K562 (cell line): ENCODE results near the gene STON2. TPM values are rescaled to one million over a fixed set of nuclear protein-coding genes. Genes with fewer than 3 reads are reported as not detected.

Source experiments
- ATAC-seq: fragments of 200-7000 bp; cut with Tn5 transposase; 3 replicates; pipeline ENCODE4 v1.9.1; 2020; ENCODE audit warnings: moderate library complexity
- BruUV-seq: library from RNA; stranded (reverse); fragments of 400-500 nt; replicated peaks from 2 replicates; lab custom pipeline; 2021; lab: Mats Ljungman, UMichigan
- CTCF ChIA-PET: fragments of 300-600 bp; formaldehyde crosslinking; extraction: SDS; loops from one replicate; lab custom pipeline; 2021; ENCODE audit warnings: low intra/inter-chr PET ratio; lab: Yijun Ruan, JAX
- POLR2A ChIA-PET: fragments of 300-600, 350-650 bp; sonication (Branson Sonifier 250); formaldehyde crosslinking; extraction: SDS; loops from one replicate; lab custom pipeline; 2021; ENCODE audit warnings: antibody characterized with exemption, inconsistent platforms; lab: Yijun Ruan, JAX
- DNase-seq, 4 experiments: peaks; one replicate each; pipeline versions ENCODE4 v3.0.0 to v3.0.0-alpha.2; 2011 to 2018; ENCODE audit warnings: low spot score in 3 of 4, mixed read lengths in 3 of 4; ENCODE audit errors: extremely low read depth in 1 of 4
- FAIRE-seq: peaks from 2 replicates; lab custom pipeline; 2011; peaks lifted over from hg19 to GRCh38; lab: Jason Lieb, UNC
- H2AFZ ChIP-seq: 2 replicates; pipeline ENCODE4 v1.6.0; 2011; ENCODE audit warnings: low read depth, low read length, control low read depth, inconsistent platforms
- H3K27ac ChIP-seq: fragments of 200-600 bp; 3 replicates; pipeline ENCODE4 v1.8.0; 2011; ENCODE audit warnings: low read depth, mild to moderate bottlenecking, control low read depth, inconsistent platforms, low read length, moderate library complexity, mixed read lengths; ENCODE audit errors: extremely low read depth
- H3K27me3 ChIP-seq, 2 experiments: fragments of 300-600 bp in 1 of 2; 2 replicates in 1 of 2; 3 replicates in 1 of 2; pipeline versions ENCODE4 v1.6.0 to v1.8.0; 2011; ENCODE audit warnings: inconsistent platforms in 2 of 2, low read length in 2 of 2, mild to moderate bottlenecking in 1 of 2, mixed read lengths in 1 of 2, moderate library complexity in 1 of 2; ENCODE audit not compliant: control insufficient read depth in 2 of 2, insufficient read depth in 2 of 2
- H3K36me3 ChIP-seq: fragments of 300-600 bp; 3 replicates; pipeline ENCODE4 v1.8.0; 2011; ENCODE audit warnings: mild to moderate bottlenecking, low read length, inconsistent platforms; ENCODE audit not compliant: control insufficient read depth, insufficient read depth
- H3K4me1 ChIP-seq, 2 experiments: fragments of 200-600 bp in 1 of 2; replicated peaks in 1 of 2; 2 replicates in 1 of 2; 3 replicates in 1 of 2; pipeline versions ENCODE4 v1.5.1 to v1.8.0; 2011; ENCODE audit warnings: inconsistent platforms in 2 of 2, low read length in 2 of 2, mild to moderate bottlenecking in 1 of 2, mixed read lengths in 1 of 2, moderate library complexity in 1 of 2; ENCODE audit not compliant: control insufficient read depth in 2 of 2, insufficient read depth in 2 of 2
- H3K4me2 ChIP-seq: 2 replicates; pipeline ENCODE4 v1.6.1; 2011; ENCODE audit warnings: low read length, control low read depth, inconsistent platforms, mixed read lengths; ENCODE audit not compliant: insufficient read depth
- H3K4me3 ChIP-seq: fragments of 200-600 bp; sonication (generic), shearing (Covaris generic); 2 replicates; pipeline ENCODE4 v1.5.1; 2016; ENCODE audit warnings: control low read depth, inconsistent platforms
- H3K79me2 ChIP-seq: fragments of 200-600 bp; 3 replicates; pipeline ENCODE4 v1.8.0; 2011; ENCODE audit warnings: low read length, inconsistent platforms; ENCODE audit not compliant: control insufficient read depth, insufficient read depth
- H3K9ac ChIP-seq, 2 experiments: 2 replicates each; pipeline versions ENCODE4 v1.6.0 to v1.6.1; 2011; ENCODE audit warnings: low read depth in 2 of 2, low read length in 2 of 2, control low read depth in 1 of 2, inconsistent platforms in 1 of 2, mild to moderate bottlenecking in 1 of 2, mixed read lengths in 1 of 2; ENCODE audit not compliant: insufficient read depth in 1 of 2
- H3K9me1 ChIP-seq: one replicate; pipeline ENCODE4 v1.6.0; 2011; ENCODE audit warnings: inconsistent platforms, mild to moderate bottlenecking, low read length, moderate library complexity; ENCODE audit not compliant: control insufficient read depth, insufficient read depth
- H3K9me3 ChIP-seq: replicated peaks from 2 replicates; pipeline ENCODE4 v1.5.1; 2011; ENCODE audit warnings: low read depth, low read length, inconsistent platforms; ENCODE audit not compliant: control insufficient read depth, insufficient read depth
- H4K20me1 ChIP-seq: replicated peaks from 2 replicates; pipeline ENCODE4 v1.6.1; 2011; ENCODE audit warnings: low read length, inconsistent platforms, mixed read lengths; ENCODE audit not compliant: control insufficient read depth, insufficient read depth
- CBFB ChIP-seq: sonication (generic); formaldehyde crosslinking; IDR thresholded peaks from 2 replicates; pipeline ENCODE4 v1.4.0; 2020; ENCODE audit warnings: mild to moderate bottlenecking, missing genetic modification reagents
- CSDE1 ChIP-seq, 2 experiments: fragments of 450-650 bp; IDR thresholded peaks; 2 replicates each; pipeline ENCODE4 v1.6.1; 2016; ENCODE audit warnings: mild to moderate bottlenecking in 1 of 2
- NR2C2 ChIP-seq, 2 experiments: fragments of 200-800 bp in 1 of 2; sonication (Bioruptor generic) in 1 of 2; sonication (generic) in 1 of 2; formaldehyde crosslinking in 1 of 2; IDR thresholded peaks; 2 replicates each; pipeline versions ENCODE4 v1.6.1 to v1.8.0; 2016 to 2022; ENCODE audit warnings: mild to moderate bottlenecking in 1 of 2, missing compliant biosample characterization in 1 of 2, missing genetic modification characterization in 1 of 2, missing genetic modification reagents in 1 of 2
- PBX2 ChIP-seq, 2 experiments: IDR thresholded peaks in 1 of 2; conservative IDR thresholded peaks in 1 of 2; 2 replicates each; pipeline ENCODE4 v1.6.1; 2016; ENCODE audit warnings: low read depth in 2 of 2, mild to moderate bottlenecking in 1 of 2, missing compliant biosample characterization in 1 of 2, missing genetic modification characterization in 1 of 2, moderate library complexity in 1 of 2
- SNAPC5 ChIP-seq: fragments of 250-450 bp; sonication (Bioruptor Pico); IDR thresholded peaks from 2 replicates; pipeline ENCODE4 v1.8.0; 2021; ENCODE audit warnings: moderate library complexity, mild to moderate bottlenecking, inconsistent platforms
- ZNF512 ChIP-seq: IDR thresholded peaks from 2 replicates; pipeline ENCODE4 v1.6.1; 2016; ENCODE audit warnings: missing genetic modification characterization, missing compliant biosample characterization
- ZNF609 ChIP-seq: sonication (generic); formaldehyde crosslinking; IDR thresholded peaks from 2 replicates; pipeline ENCODE4 v1.8.1; 2023; ENCODE audit warnings: missing genetic modification reagents, mild to moderate bottlenecking, borderline replicate concordance
- ZNF77 ChIP-seq: fragments of 250-450 bp; sonication (Bioruptor Pico); IDR thresholded peaks from 2 replicates; pipeline ENCODE4 v1.5.0; 2020
- WGBS: fragments of 100-300 bp; shearing (Covaris generic); methylation state at CpG from one replicate; pipeline ENCODE4 v1.1.6; 2016; ENCODE audit warnings: low coverage, mixed read lengths; ENCODE audit not compliant: insufficient coverage; ENCODE audit errors: missing lambda C conversion rate; 5-methylcytosine and 5-hydroxymethylcytosine counted together
- in situ Hi-C: fragments of 300-500 bp; cut with MboI; formaldehyde crosslinking; loops from 4 replicates; pipeline ENCODE4 v1.15.0; 2018; ENCODE audit warnings: inconsistent platforms, mixed read lengths
- intact Hi-C: fragments of 100-400 bp; cut with micrococcal nuclease; formaldehyde crosslinking; loops from 2 replicates; pipeline ENCODE4 v1.14.2; 2022
- polyA plus RNA-seq, 8 experiments: library from polyadenylated mRNA; depleted of rRNA in 4 of 8; stranded (reverse) in 5 of 8; unstranded in 3 of 8; fragments of >200 nt; fragmentation: Nextera tagmentation in 2 of 8; fragmentation: Illumina TruSeq in 1 of 8; extraction: Ambion mirVana in 2 of 8; extraction: Trizol in 1 of 8; gene quantifications; 2 replicates each; pipeline versions ENCODE4 v1.2.1 to v1.2.3, GENCODE V29; 2011 to 2014; ENCODE audit warnings: inconsistent platforms in 1 of 8, missing spikeins in 1 of 8
- total RNA-seq, 7 experiments: library from RNA; depleted of rRNA in 6 of 7; stranded (reverse); fragments of >200 nt in 6 of 7; fragmentation: Illumina TruSeq in 2 of 7; extraction: Trizol in 2 of 7; gene quantifications; 2 replicates each; pipeline versions ENCODE4 v1.2.1 to v1.2.3, GENCODE V29; 2011 to 2021; ENCODE audit warnings: low replicate concordance in 1 of 7

Gene STON2
- total and polyA plus RNA-seq, 9 of the 15 experiments (the other 6 are each of a cell fraction or from before 2014, with no cell fraction given) = 7.8 to 99.3 (median 53.5) TPM

GRCh38 chr14:81342850-81343580, 57.1 kb downstream of the STON2 start:
- H3K27ac ChIP-seq = no peak overlapping the region
- WGBS = 87% methylated on average over 5 of the region's 5 CpGs
- FAIRE-seq (no peak), ATAC-seq (no peak), DNase-seq (no peak)
- H2AFZ ChIP-seq = no peak overlapping the region
- no peak overlapping the region; a peak in 1 of 4 replicates for H3K9ac ChIP-seq
- in situ Hi-C loops = no loop called here
- H3K36me3 ChIP-seq = peaks cover 11% of the 10 kb centered on the region; the same call in 1 of the 3 replicates
- H4K20me1 ChIP-seq = peaks cover 2% of the 10 kb centered on the region; the same call in 1 of the 2 replicates
- no peak overlapping the region for H3K4me3 ChIP-seq
- H3K4me1 ChIP-seq = no peaks in the 10 kb centered on the region
- H3K9me3 ChIP-seq = no peaks in the 10 kb centered on the region
- H3K79me2 ChIP-seq = peaks cover 81% of the 10 kb centered on the region
- ChIA-PET POLR2A (no interaction called here), CTCF (no interaction called here)
- peaks cover 3% of the 10 kb centered on the region for H3K9me1 ChIP-seq
- intact Hi-C loops = no loop called here
- H3K4me2 ChIP-seq = no peak overlapping the region
- H3K27me3 ChIP-seq = no peaks in the 10 kb centered on the region
- BruUV-seq = no TSS peak
- no peak for TF ChIP-seq ZNF609 (CRISPR knock-in tag)
- no peak for TF ChIP-seq CSDE1 (IDR thresholded peaks at IDR 0.05)
- no peak for TF ChIP-seq ZNF512 (tag)
- no peak for TF ChIP-seq SNAPC5 (CRISPR knock-in tag)
- TF ChIP-seq ZNF77 (CRISPR knock-in tag) = no peak
- TF ChIP-seq NR2C2 (CRISPR knock-in tag; IDR thresholded peaks at IDR 0.05) = no peak
- TF ChIP-seq NR2C2 (tag; IDR thresholded peaks at IDR 0.05) = no peak
- TF ChIP-seq PBX2 (CRISPR knock-in tag; IDR thresholded peaks at IDR 0.05; ENCODE audit: low read depth) = no peak
- no peak for TF ChIP-seq PBX2 (tag; conservative IDR thresholded peaks at IDR 0.05; ENCODE audit: low read depth)
- TF ChIP-seq CBFB (CRISPR knock-in tag) = no peak
